Thyroid gland (tissue), 4 donors: ENCODE data around the gene MUC6.

Experiments
- CTCF ChIP-seq, 6 experiments: fragments of 200-600 bp in 3 of 6; fragments of 450-650 bp in 3 of 6; sonication (generic) in 3 of 6; IDR thresholded peaks; one replicate each; pipeline ENCODE4 v1.5.1; 2016 to 2019; ENCODE audit warnings: antibody characterized with exemption in 6 of 6, mild to moderate bottlenecking in 2 of 6, inconsistent platforms in 1 of 6, moderate library complexity in 1 of 6
- POLR2A ChIP-seq, 2 donors: fragments of 450-650 bp; IDR thresholded peaks; one replicate each; pipeline ENCODE4 v1.6.1; 2017; ENCODE audit warnings: antibody characterized with exemption in 2 of 2, mild to moderate bottlenecking in 2 of 2, moderate library complexity in 1 of 2

- TF ChIP-seq POLR2A (IDR thresholded peaks at IDR 0.05) (no peak), CTCF (IDR thresholded peaks at IDR 0.05) (no peak)
Measured at GRCh38 chr11:1064167-1064566, 27.6 kb upstream of the MUC6 start.
